AG08396 (cell line): ENCODE measurements around the gene STK25.

Experiments used
- DNase-seq: peaks from one replicate; pipeline ENCODE4 v3.0.0; 2012; ENCODE audit warnings: low spot score, mixed read lengths

The STK25 gene

DNA sequence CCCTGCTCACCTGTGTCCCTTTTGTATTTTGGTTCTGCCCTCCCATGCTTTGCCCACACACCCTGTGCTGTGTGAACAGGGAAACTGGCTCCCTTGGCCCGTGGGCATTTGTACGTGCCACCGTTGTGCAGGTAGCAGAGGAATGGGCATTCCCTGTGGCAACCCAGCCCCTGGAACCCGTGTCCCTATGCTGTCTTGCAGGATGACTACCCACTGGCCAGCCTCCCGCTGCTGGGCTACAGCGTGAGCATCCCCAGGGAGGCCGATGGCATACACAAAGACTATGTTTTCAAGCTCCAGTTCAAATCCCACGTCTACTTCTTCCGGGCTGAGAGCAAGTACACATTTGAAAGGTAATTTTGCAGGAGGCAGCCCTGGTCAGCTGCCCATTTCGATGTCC lies 15.3 kb downstream of the STK25 start:
- no peak for DNase-seq

DNA sequence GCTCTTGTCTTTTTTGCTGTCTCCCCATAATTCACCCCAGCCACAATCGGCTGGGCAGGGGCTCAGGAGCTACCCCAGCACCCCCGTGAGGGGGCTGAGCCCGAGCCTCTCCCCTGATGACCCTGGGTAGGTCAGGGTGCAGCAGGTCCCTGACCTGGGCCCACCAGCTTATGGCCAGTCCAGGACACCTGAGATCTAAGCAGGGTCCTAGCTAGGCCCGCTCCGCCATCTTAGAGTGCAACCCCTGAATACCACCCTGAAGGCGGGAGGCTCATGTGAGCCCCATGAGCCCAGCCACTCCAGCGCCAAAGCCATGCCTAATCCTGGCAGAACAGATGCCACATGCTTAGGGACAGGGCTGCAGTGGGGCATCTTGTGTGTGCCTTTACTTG lies 16.2 kb downstream of the STK25 start:
- no peak for DNase-seq

DNA sequence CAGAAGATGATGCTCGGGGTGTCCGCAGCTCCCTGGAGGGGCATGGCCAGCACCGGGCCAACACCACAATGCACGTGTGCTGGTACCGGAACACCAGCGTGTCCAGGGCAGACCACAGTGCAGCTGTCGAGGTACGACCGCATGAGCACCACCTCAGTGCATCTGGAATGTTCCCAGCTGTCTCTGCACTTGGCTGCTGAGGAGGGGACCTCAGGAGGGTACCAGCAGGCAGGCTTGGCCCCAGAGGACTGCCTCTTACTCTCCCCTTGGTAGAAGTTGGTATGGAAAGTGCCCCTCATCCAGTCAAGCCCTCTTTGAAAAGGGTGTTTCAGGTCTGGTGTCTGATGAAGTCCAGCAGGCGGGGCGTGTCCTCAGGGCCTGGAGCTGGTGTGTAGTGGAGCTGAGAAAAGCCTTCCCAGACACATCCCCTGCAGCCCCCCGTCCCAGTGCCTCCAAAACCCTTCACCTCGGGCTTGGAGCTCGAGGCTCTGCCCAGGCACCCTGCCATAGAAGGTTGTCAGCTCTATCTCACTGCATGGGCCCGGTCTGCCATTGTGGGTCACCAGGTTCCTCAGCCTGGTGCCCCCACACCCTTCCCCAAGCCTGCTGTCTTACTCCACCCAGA lies 16.7 kb downstream of the STK25 start:
- no peak for DNase-seq

DNA sequence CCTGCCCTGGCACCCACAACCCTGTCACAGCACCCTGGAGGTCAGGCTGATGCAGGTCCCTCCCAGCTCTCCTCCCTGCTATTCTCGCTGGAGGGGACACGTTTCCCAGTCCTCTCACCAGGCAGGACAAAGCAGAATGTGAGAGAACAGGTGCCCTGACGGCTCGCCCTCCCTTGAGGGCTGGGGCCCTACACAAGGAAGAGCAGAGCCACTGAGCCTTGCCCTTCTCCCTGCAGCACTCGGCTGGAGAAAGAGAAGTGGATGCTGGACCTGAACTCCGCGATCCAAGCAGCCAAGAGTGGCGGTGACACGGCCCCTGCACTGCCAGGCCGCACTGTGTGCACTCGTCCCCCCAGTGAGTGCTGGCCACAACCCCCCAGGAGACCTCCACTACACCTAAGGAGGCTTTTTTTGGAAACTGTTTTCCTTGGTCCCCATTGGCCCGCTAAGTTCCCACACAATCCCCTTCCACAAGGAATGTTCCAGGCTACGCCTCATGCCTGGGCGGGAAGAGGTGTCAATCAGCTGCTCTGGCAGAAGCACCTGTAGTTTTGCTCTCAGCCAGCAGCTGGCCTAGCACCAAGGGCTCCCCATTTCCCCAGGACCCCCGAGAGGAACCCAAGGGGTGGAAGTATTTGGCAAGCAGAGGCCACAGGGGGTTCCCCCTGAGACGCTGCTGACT lies 17.4 kb downstream of the STK25 start:
- no peak for DNase-seq

DNA sequence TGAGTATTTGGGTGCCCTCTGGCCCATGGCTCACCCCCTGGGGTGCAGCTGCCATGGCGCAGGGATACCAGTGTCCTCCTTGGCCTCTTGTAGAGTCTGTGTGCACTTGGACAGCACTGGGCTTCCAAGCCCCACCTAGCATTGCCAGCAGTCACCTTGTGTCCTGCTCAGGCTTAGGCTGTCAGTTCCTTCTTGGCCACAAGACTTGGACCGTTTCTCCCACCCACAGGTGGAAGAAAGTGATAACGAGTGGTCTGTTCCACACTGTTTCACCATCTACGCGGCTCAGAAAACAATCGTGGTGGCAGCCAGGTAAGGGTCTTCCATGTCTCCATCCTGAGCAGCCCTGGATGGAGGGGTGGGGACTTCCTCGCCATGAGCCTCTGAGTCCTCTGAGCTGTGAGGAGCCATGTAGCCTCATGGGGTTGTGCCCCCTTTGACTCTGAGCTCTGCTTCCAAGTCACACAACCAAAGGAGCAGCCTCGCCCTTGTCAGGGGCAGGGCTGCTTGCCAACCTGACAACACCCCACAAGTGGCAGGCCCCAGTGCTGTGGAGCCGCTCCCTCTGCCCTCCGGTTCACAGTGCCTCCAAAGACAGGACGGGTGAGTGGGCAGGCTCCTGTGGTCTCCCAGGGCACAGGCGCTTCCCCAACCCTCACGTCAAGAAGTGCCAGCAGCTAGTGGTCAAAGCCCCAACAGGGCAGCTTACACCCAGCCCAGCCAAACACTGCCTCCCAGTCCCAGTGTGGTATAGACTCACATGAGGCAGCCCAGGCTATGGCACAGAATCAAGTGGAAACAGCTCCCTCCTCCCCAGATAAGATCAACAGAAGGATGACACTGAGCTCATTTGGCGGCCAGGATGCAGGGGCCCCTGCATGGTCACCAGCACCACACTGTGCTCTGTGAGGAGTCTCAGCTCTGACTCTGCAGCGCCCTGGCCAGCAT lies 18.4 kb downstream of the STK25 start:
- no peak for DNase-seq

DNA sequence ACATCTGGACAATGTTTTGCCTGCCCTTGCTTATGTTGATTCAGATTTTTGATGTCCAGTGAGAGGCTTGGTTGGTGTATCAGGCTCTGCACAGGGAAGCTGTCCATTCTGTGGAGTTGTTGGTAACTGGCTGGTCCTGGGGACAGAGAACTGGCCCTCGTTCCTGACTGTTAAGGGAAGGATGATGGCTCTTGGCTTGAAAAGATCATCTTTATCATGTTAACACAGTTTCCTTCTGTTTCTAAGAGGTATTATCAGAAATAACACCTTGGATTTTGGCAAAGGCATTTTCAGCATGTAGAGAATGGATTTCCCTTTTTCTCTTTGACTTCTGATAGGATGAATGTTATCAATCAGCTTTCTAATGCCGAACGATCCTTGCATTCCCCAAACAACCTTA lies 19.3 kb downstream of the STK25 start:
- DNase-seq: no peak

DNA sequence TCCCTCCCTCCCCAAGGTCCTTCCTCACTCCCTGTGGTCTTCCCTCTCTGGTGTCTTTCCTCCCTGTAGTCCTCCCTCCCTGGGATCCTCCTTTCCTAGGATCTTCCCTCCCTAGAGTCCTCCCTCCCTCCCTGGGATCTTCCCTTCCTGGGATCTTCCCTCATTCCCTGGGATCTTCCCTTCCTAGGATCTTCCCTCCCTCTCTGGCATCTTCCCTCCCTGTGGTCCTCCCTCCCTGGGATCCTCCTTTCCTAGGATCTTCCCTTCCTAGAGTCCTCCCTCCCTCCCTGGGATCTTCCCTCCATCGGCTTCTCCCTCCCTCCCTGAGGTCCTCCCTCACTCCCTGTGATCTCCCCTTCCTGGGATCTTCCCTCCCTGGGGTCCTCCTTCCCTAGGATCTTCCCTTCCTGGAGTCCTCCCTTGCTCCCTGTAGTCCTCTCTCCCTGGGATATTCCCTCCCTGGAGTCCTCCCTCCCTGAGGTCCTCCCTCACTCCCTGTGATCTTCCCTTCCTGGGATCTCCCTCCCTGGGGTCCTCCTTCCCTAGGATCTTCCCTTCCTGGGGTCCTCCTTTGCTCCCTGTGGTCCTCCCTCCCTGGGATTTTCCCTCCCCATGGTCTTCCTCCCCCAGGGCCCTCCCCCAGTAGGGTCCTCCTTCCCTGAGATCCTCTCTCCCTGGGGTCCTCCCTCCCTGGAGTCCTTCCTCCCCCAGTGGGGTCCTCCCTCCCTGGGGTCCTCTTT lies 23.0 kb downstream of the STK25 start:
- no peak for DNase-seq

DNA sequence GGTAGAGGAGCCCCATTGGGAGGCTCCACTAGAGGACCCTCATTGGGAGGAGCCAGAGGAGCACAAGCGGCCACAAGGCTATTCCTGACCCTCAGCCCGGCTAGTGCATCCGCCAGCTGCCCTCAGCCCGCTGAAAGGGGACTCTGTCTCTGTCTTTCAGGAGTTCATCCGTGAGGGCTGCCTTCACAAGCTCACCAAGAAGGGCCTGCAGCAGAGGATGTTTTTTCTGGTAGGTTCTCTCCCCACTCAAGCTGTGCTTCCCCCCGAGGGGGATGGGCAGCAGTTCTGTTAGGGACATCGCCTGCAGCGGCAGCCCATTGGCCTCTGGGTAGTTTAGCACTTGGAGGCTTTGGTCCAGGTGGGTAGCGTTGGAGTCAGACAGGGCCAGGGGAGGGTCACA lies 25.1 kb downstream of the STK25 start:
- no peak for DNase-seq

DNA sequence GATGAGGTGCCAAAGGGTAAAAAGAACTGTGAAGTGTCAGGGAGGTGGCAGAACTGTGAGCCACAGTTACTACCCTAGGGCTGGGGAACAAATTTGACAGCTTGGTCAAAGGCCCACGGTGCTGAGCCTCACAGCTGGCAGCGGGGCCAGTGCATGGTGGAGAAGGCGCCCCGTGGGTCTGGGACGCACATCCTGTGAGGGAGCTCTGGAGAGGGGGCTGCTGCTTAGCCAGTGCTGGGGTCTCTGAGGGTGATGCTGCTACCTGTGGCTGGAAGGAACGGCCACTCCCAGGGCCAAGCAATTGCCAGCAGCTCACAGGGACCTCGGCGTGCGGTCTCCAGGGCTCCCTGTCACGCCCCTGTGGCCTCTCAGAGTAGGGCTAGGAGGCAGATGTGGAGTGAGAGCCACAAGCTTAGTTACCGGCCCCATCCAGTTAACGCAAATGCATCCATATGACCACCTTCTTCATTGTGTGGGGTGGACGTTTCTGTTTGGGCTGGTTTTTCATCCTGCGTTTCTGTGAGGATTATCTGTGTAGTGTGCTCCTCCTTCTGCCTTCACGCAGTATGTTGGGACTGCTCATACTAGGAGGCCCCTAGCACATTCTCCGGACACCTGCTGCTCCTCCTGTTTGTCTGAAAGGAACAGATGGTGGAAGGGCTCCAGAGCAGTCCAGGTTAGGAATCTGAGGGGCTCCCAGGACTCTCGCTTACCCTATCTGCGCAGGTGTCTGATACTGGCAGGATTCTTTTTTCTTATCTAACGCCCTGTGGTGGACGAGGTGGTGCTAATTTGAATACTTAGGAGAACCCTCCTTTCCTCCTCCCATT lies 26.0 kb downstream of the STK25 start:
- DNase-seq: no peak

DNA sequence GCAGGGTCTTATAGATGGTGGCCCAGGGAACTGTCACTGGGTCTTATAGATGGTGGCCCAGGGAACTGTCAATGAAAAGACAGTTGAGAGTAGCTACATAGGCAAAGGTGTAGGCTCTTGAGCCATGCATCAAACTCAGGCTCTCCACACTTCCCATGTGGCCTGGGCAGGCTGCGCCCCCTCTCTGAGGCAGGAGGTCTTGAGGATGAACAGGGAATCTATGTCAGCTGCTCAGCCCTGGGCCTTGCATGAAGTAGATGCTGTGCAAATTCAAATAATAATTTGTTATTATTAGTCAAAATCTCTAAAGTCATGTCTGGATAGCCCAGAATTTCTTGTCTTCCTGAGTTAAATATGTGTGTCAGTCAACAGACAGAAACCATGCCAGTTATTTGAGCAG lies 26.7 kb downstream of the STK25 start:
- no peak for DNase-seq

DNA sequence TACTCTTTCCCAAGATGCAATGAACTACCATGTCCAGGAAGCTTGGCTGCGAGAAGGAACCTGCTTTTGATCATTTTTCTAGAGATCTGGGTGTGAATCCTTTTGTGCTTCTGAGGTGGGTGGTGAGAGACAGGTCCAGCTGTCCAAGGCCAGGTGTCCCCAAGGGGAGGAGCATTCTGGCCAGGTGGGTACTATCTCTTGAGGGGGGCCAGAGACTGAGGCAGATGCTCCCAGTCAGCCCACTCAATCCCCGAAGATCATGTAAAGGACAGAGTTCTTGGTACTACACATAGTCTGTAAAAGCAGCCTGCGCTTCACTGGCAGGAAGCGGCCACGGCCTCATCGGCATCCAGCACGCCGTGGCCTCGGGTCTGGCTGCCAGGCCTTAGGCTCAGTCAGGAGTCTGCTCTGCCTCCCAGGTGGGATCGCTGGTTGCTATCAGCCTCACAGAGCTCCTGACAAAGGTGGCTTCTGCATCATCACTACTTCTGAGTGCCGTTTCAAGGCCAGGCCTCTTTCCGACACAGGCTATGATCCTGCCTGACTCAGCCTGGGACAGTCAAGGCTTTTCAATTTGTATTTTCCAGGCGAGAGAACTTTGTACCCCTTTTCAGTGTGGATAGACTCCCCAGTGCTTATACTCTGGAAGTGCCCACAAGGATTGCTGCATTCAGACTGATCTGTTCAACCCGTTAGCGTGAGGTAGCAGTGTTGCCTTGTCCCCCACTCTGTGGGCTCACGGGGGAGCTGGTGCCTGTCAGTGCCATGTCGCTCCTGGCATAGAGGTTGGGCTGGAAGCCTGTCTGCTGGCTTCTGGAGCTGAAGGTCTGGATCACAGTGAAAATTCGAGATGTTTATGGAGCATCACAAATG lies 29.1 kb downstream of the STK25 start:
- DNase-seq: no peak

DNA sequence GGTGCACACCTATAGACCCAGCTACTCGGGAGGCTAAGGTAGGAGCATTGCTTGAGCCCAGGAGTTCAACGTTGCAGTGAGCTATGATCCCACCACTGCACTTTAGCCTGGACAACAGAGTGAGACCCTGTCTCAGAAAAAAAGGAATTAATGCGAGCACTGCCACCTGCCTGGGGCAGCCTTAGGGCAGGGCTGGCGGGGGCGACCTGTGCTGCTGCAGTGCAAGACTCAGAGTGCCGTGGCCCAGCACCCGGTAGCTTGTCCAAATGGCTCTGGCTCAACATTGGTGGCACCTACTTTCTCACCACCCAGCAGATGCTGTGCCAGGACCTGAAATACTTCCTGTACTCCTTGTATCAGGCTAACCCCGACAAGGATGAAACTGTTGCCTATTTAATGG lies 30.2 kb downstream of the STK25 start:
- no peak for DNase-seq

DNA sequence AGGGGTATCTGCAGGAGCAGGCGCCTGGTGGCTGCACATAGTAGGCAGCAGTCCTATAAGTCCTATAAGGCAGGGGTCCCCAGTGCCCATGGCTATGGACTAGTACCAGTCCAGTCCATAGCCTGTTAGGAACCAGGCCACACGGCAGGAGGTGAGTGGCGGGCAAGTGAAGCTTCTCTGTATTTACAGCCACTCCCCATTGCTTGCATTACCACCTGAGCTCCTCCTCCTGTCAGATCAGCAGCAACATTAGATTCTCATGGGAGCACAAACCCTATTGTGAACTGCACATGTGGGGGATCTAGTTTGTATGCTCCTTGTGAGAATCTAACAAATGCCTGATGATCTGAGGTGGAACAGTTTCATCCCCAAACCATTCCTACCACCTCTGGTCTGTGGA lies 33.1 kb downstream of the STK25 start:
- DNase-seq: no peak

DNA sequence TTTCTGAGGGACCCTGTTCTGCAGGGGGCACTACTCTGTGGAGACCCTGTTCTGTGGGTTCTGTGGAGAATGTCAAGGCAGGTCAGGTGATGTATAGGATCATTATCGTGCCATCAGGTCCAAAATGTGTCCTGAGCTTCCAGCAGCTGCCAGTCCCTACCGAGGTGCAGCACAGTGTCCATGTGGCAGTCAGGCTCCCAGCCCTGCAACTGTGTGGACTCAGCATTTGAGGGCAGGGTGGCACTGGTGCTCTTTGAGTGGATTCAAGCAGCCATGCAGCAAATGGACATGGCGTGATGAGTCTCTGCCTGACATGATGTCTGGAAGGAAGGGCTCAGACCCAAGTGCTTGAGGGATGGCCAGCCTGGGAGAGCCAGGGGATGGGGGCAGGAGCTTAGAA lies 35.0 kb downstream of the STK25 start:
- no peak for DNase-seq

DNA sequence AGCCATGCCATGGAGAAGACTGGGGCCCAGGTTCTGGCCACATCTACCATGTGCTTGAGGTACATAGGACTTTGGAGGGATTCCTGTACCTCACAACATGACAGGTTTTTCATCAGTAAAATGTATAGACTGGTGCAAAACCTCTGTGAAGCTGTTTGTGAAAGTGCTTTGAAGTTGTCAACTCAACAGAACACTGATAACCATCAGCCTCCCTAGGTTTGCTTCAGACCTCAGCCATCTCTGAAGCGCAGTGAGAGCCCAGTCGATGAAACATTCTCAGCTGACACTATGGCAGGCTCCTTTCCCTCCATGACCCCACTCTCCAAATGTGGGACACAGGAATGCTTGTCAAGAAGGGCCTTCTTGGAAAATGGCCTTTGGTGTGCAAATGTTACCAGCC lies 38.6 kb downstream of the STK25 start:
- DNase-seq: no peak

DNA sequence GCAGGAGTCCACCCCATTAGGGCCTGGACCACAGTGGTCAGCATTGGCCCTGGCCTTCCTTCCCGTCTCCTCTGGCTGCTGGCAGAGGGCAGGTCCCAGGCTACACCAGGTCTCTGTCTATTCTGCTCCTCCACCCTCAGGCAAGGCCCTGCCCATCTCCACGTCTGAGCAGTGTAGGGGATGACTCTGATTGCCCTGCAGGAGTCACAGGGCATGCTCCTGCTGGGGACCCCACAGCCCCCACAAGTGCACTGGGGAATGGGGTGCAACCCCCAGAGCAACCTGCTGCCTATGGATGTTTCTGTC lies 40.0 kb downstream of the STK25 start:
- DNase-seq: no peak

DNA sequence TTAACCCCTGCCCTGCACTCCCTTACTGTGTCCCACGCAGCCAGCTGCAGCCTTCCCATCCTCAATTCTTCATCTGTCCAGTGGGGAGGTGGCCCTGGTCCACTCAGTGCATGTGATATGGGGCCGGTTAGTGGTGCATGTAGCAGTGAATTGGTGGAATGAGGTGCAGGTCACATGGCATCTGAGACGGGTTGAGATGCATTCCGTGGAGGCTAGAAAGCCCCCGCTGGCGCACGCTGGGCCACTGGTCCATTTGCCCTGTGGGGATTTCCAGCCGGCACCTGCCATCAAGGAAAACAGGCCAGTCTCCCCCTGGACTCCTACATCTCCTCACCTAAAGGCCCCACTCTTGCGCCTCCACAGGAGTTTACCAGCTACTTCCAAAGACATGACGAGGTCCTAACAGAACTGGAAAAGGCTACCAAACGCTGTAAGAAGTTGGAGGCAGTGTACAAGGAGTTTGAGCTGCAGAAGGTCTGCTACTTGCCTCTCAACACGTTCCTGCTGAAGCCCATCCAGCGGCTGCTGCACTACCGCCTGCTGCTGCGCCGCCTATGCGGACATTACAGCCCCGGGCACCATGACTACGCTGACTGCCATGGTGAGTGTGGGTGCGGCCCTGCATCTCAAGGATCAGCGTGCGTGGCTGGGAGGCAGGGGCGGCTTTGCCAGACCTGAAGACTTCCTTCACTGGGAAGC lies 40.5 kb downstream of the STK25 start:
- no peak for DNase-seq

DNA sequence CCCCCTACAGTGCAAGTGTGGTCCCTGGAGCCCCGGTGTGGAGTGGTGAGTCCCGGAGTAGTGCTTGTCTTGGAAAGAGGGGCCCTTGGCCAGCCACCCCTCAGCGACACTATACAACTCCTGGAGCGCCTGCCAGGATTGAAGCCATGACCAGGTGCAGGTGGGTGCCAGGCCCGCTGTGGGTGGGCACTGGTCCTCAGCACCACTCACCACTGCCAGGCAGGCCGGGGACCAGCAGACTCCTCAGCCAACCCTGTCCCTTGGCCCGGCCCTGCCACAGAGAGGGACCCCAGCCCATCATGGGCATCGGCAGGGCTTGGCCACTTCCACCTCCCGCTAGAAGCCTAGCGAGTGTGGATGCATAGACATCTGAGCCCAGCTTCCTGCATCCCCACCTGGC lies 42.2 kb downstream of the STK25 start:
- no peak for DNase-seq

DNA sequence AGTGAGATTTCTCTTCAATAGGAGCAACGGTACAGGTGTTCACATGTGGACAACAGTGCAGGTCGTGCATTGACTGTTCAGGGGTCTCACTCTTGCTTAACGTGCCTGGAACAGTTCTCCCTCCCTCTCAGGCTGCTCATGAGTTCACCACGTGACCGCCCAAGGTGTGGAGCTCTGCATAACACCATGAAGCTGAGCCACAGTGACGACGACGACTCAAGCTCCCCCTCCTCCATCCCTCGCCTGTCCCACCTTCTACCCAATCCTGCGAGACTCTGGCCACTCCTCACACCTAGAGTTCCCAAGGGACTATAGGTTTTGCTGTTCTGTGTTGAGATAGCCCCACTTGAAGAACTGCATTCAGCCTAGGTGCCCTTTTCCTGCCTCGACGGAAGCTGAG lies 42.8 kb downstream of the STK25 start:
- no peak for DNase-seq
